Measurements from ENCODE around the gene NINL. TPM values are rescaled to one million over a fixed set of nuclear protein-coding genes. Genes with fewer than 3 reads are reported as not detected.
A peak's percentile ranks its signal among the peaks of the same experiment; 100 is the strongest.

The NINL gene
- total RNA-seq, 1 experiment from 2014 or later, result 13.6 TPM

- no peaks in the 10 kb centered on the region for H3K27me3 Mint-ChIP-seq (ENCODE audit: insufficient read depth, unreplicated experiment)
- Histone ChIP-seq H3K4me1 (peaks cover 8% of the 10 kb centered on the region; the same call in 1 of the 2 replicates), H3K27me3 (replicated peaks; ENCODE audit: control insufficient read depth, insufficient read depth, low read length) (no peaks in the 10 kb centered on the region), H3K9me3 (no peaks in the 10 kb centered on the region), H3K4me3 (ENCODE audit: low read depth, low read length) (peak within 1 kb of the TSS; percentile 100), H3K36me3 (ENCODE audit: control insufficient read depth, insufficient read depth, low read length) (no peaks in the 10 kb centered on the region)
- peaks cover 20% of the 10 kb centered on the region for H3K36me3 Mint-ChIP-seq (ENCODE audit: insufficient read depth, unreplicated experiment)
- peak within 1 kb of the TSS; percentile 96 for H3K27ac Mint-ChIP-seq (ENCODE audit: unreplicated experiment)
- peak within 1 kb of the TSS; percentile 83 for H3K4me3 Mint-ChIP-seq (ENCODE audit: unreplicated experiment)
- peak; percentile 99 for DNase-seq
- BruUV-seq (replicated peaks), result no TSS peak
- H3K4me1 Mint-ChIP-seq (ENCODE audit: low read depth, unreplicated experiment), result peaks cover 17% of the 10 kb centered on the region
- ChIA-PET POLR2A (no interaction called here), CTCF (no interaction called here)
- TF ChIP-seq CTCF (IDR thresholded peaks at IDR 0.05; ENCODE audit: insufficient read depth in 1 of 2, low read depth in 1 of 2, low read length in 1 of 2, severe bottlenecking in 1 of 2, unreplicated experiment in 1 of 2), result no peak
- peaks cover 10% of the 10 kb centered on the region for H3K9me3 Mint-ChIP-seq (ENCODE audit: unreplicated experiment)
- intact Hi-C loops (cut with micrococcal nuclease; ENCODE audit: unreplicated experiment), result loop anchor here (1.0 to 2.0 kb wide), 3 partner anchors 72 to 153 kb away; partner anchors contain the start of gene ZNF337
Observed at GRCh38 chr20:25623736-25624499, 38.6 kb upstream of the NINL start, which contains the start of gene NANP. TSS of gene NANP (minus strand) at chr20:25624014. CDS start at chr20:25623948, 66 bp downstream.

GRCh38 chr20:25623225-25623735 lies 37.9 kb upstream of the NINL start:
- no peaks in the 10 kb centered on the region for H3K36me3 ChIP-seq (ENCODE audit: control insufficient read depth, insufficient read depth, low read length)
- peak overlapping the region; percentile 100 for H3K4me3 ChIP-seq (ENCODE audit: low read depth, low read length)
- Mint-ChIP-seq H3K27ac (ENCODE audit: unreplicated experiment) (peak overlapping the region; percentile 96), H3K4me1 (ENCODE audit: low read depth, unreplicated experiment) (peaks cover 17% of the 10 kb centered on the region), H3K4me3 (ENCODE audit: unreplicated experiment) (peak overlapping the region; percentile 83), H3K9me3 (ENCODE audit: unreplicated experiment) (peaks cover 10% of the 10 kb centered on the region), H3K36me3 (ENCODE audit: insufficient read depth, unreplicated experiment) (peaks cover 20% of the 10 kb centered on the region), H3K27me3 (ENCODE audit: insufficient read depth, unreplicated experiment) (no peaks in the 10 kb centered on the region)
- peaks cover 8% of the 10 kb centered on the region; the same call in 1 of the 2 replicates for H3K4me1 ChIP-seq
- no peak for TF ChIP-seq CTCF (IDR thresholded peaks at IDR 0.05; ENCODE audit: insufficient read depth in 1 of 2, low read depth in 1 of 2, low read length in 1 of 2, severe bottlenecking in 1 of 2, unreplicated experiment in 1 of 2)
- no peaks in the 10 kb centered on the region for H3K9me3 ChIP-seq
- CTCF ChIA-PET, result interaction anchor here (0.7 kb wide), 1 partner anchor 14 kb away, joined by 7 read pairs; no protein-coding TSS in a partner anchor
- DNase-seq, result peak; percentile 58
- intact Hi-C loops (cut with micrococcal nuclease; ENCODE audit: unreplicated experiment), result loop anchor here (2.0 kb wide), 2 partner anchors 72 to 152 kb away; no protein-coding TSS in a partner anchor
- BruUV-seq (replicated peaks), result no TSS peak
- POLR2A ChIA-PET, result no interaction called here
- H3K27me3 ChIP-seq (replicated peaks; ENCODE audit: control insufficient read depth, insufficient read depth, low read length), result no peaks in the 10 kb centered on the region

- no peaks in the 10 kb centered on the region for H3K9me3 ChIP-seq
- Mint-ChIP-seq H3K9me3 (ENCODE audit: unreplicated experiment) (peaks cover 10% of the 10 kb centered on the region), H3K27ac (ENCODE audit: unreplicated experiment) (peak overlapping the region; percentile 96), H3K4me1 (ENCODE audit: low read depth, unreplicated experiment) (peaks cover 17% of the 10 kb centered on the region), H3K27me3 (ENCODE audit: insufficient read depth, unreplicated experiment) (no peaks in the 10 kb centered on the region), H3K36me3 (ENCODE audit: insufficient read depth, unreplicated experiment) (peaks cover 20% of the 10 kb centered on the region), H3K4me3 (ENCODE audit: unreplicated experiment) (peak overlapping the region; percentile 83)
- no peak for TF ChIP-seq CTCF (IDR thresholded peaks at IDR 0.05; ENCODE audit: insufficient read depth in 1 of 2, low read depth in 1 of 2, low read length in 1 of 2, severe bottlenecking in 1 of 2, unreplicated experiment in 1 of 2)
- peak overlapping the region; percentile 100 for H3K4me3 ChIP-seq (ENCODE audit: low read depth, low read length)
- peaks cover 8% of the 10 kb centered on the region; the same call in 1 of the 2 replicates for H3K4me1 ChIP-seq
- BruUV-seq (replicated peaks), result TSS peak; percentile 28
- H3K36me3 ChIP-seq (ENCODE audit: control insufficient read depth, insufficient read depth, low read length), result no peaks in the 10 kb centered on the region
- POLR2A ChIA-PET, result no interaction called here
- DNase-seq, result no peak
- CTCF ChIA-PET, result interaction anchor here (0.7 kb wide), 1 partner anchor 14 kb away, joined by 7 read pairs; no protein-coding TSS in a partner anchor
- H3K27me3 ChIP-seq (replicated peaks; ENCODE audit: control insufficient read depth, insufficient read depth, low read length), result no peaks in the 10 kb centered on the region
- intact Hi-C loops (cut with micrococcal nuclease; ENCODE audit: unreplicated experiment), result loop anchor here (2.0 kb wide), 2 partner anchors 72 to 152 kb away; no protein-coding TSS in a partner anchor
Observed at GRCh38 chr20:25622450-25623224, 37.3 kb upstream of the NINL start.
